Stomach smooth muscle (tissue), 2 donors: Measurements from ENCODE around the gene PAQR4.
A peak's percentile ranks its signal among the peaks of the same experiment; 100 is the strongest.

Experiments
- H3K27ac ChIP-seq: one replicate; pipeline ENCODE4 v1.7.0; 2013; ENCODE audit warnings: mild to moderate bottlenecking, low read length, inconsistent platforms
- H3K27me3 ChIP-seq, 2 donors: one replicate each; pipeline ENCODE4 v1.7.0; 2013; ENCODE audit warnings: low read length in 2 of 2; ENCODE audit not compliant: insufficient read depth in 2 of 2, control insufficient read depth in 1 of 2
- H3K36me3 ChIP-seq, 2 donors: one replicate each; pipeline ENCODE4 v1.7.0; 2013; ENCODE audit warnings: low read length in 2 of 2; ENCODE audit not compliant: control insufficient read depth in 2 of 2, insufficient read depth in 2 of 2
- H3K4me1 ChIP-seq: one replicate; pipeline ENCODE4 v1.7.0; 2013; ENCODE audit warnings: low read length; ENCODE audit not compliant: control insufficient read depth, insufficient read depth
- H3K4me3 ChIP-seq, 2 donors: one replicate each; pipeline ENCODE4 v1.7.0; 2013; ENCODE audit warnings: low read length in 2 of 2
- H3K9ac ChIP-seq, 2 donors: one replicate each; pipeline ENCODE4 v1.7.0; 2013; ENCODE audit warnings: low read length in 2 of 2, mild to moderate bottlenecking in 1 of 2
- H3K9me3 ChIP-seq, 2 donors: one replicate each; pipeline ENCODE4 v1.7.0; 2013; ENCODE audit warnings: low read length in 2 of 2; ENCODE audit not compliant: control insufficient read depth in 2 of 2
- donor health status: healthy.
- donor health status: Pancreatic carcinoma.

Gene PAQR4

GRCh38 chr16:2973093-2973492, 3.9 kb downstream of the PAQR4 start:
- no peak overlapping the region for H3K27ac ChIP-seq
- no peak overlapping the region for H3K9ac ChIP-seq
- H3K27me3 ChIP-seq: peaks cover 11 to 25% of the 10 kb centered on the region in 2 donors
- H3K4me1 ChIP-seq: peaks cover 20% of the 10 kb centered on the region
- H3K4me3 ChIP-seq: no peak overlapping the region
- no peaks in the 10 kb centered on the region for H3K36me3 ChIP-seq
- no peaks in the 10 kb centered on the region for H3K9me3 ChIP-seq

- H3K36me3 ChIP-seq: no peaks in the 10 kb centered on the region
- no peak overlapping the region for H3K27ac ChIP-seq
- H3K27me3 ChIP-seq: peaks cover 5 to 18% of the 10 kb centered on the region in 2 donors
- H3K9me3 ChIP-seq: no peaks in the 10 kb centered on the region
- H3K4me3 ChIP-seq: no peak overlapping the region
- H3K9ac ChIP-seq: no peak overlapping the region
- peaks cover 14% of the 10 kb centered on the region for H3K4me1 ChIP-seq
Observed at GRCh38 chr16:2973605-2974318, 4.6 kb downstream of the PAQR4 start.

DNA sequence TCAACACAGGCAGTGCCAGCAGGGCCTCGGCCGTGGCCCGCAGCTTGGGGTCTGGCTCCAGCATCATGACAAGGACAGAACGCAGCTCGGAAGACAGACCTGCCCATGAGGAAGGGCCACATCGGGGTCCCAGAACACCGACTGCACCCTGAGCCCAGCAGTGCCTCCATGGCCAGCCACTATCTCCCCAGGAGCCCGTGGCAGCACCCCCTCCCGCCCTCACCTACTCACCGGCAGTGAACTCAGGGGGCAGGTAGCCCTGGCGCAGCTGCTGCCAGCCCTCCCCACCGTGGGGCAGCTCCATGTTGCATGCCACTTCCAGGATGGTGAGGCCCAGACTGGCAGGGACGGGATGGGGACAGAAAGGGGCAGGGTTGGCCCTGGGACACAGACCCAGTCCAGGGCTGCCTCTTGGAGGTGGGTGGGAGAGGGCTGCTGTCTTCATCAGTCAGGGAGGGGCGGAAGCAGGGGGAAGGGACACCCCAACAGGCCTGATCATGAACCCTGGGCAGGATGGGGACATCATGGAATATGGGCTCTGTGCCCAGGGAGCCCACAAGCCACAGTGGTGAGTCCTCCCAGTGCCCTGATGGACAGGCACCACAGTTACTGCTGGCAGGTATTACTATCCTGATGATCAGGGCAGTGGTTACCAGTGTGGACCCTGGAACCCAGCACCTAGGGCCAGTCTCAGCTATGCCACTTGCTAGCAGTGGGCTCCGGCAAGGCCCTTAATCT, 5.3 kb downstream of the PAQR4 start:
- no peaks in the 10 kb centered on the region for H3K9me3 ChIP-seq
- peaks cover 8 to 18% of the 10 kb centered on the region in 2 donors for H3K27me3 ChIP-seq
- H3K27ac ChIP-seq: no peak overlapping the region
- no peak overlapping the region for H3K4me3 ChIP-seq
- H3K9ac ChIP-seq: no peak overlapping the region
- H3K4me1 ChIP-seq: peaks cover 10% of the 10 kb centered on the region
- H3K36me3 ChIP-seq: no peaks in the 10 kb centered on the region

- H3K9ac ChIP-seq: no peak overlapping the region
- H3K4me3 ChIP-seq: no peak overlapping the region
- no peaks in the 10 kb centered on the region for H3K36me3 ChIP-seq
- H3K4me1 ChIP-seq: peaks cover 8% of the 10 kb centered on the region
- no peaks in the 10 kb centered on the region for H3K9me3 ChIP-seq
- H3K27ac ChIP-seq: no peak overlapping the region
- H3K27me3 ChIP-seq: peaks cover 9 to 12% of the 10 kb centered on the region in 2 donors
Observed at GRCh38 chr16:2975161-2975795, 6.1 kb downstream of the PAQR4 start.

DNA sequence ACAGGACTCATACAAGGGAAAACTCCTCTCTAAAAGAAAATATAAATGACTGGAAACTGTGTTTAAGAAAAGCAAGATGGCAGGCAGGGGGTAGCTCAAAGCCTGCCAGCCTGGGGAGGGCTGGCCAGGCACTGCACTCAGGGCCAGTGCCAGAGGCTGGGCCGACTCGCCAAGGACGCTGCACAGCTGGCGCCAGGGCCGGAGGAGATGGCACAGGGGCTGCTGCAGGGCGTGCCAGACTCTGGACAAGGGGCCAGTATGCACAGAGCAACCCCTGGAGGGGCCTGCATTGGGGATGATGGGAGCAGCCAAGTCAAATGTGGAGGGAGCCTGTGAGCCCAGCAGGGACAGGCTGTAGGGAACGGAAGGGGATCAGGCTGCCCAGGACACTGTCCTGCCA, 7.1 kb downstream of the PAQR4 start:
- Histone ChIP-seq H3K4me1 (peaks cover 11% of the 10 kb centered on the region), H3K9ac (no peak overlapping the region), H3K36me3 (no peaks in the 10 kb centered on the region), H3K9me3 (no peaks in the 10 kb centered on the region), H3K27me3 (peaks cover 6 to 7% of the 10 kb centered on the region in 2 donors), H3K4me3 (no peak overlapping the region), H3K27ac (no peak overlapping the region)

- Histone ChIP-seq H3K27ac (no peak overlapping the region), H3K27me3 (peaks cover 4 to 7% of the 10 kb centered on the region in 2 donors), H3K36me3 (no peaks in the 10 kb centered on the region), H3K9ac (no peak overlapping the region), H3K4me3 (no peak overlapping the region), H3K4me1 (peaks cover 13% of the 10 kb centered on the region), H3K9me3 (no peaks in the 10 kb centered on the region)
Observed at GRCh38 chr16:2976673-2977072, 7.5 kb downstream of the PAQR4 start.

- no peaks in the 10 kb centered on the region for H3K9me3 ChIP-seq
- H3K4me3 ChIP-seq: no peak overlapping the region
- no peaks in the 10 kb centered on the region for H3K36me3 ChIP-seq
- H3K27me3 ChIP-seq: peaks cover 4 to 5% of the 10 kb centered on the region in 2 donors
- H3K4me1 ChIP-seq: peaks cover 13% of the 10 kb centered on the region
- H3K9ac ChIP-seq: no peak overlapping the region
- no peak overlapping the region for H3K27ac ChIP-seq
Observed at GRCh38 chr16:2977440-2977839, 8.3 kb downstream of the PAQR4 start.

DNA sequence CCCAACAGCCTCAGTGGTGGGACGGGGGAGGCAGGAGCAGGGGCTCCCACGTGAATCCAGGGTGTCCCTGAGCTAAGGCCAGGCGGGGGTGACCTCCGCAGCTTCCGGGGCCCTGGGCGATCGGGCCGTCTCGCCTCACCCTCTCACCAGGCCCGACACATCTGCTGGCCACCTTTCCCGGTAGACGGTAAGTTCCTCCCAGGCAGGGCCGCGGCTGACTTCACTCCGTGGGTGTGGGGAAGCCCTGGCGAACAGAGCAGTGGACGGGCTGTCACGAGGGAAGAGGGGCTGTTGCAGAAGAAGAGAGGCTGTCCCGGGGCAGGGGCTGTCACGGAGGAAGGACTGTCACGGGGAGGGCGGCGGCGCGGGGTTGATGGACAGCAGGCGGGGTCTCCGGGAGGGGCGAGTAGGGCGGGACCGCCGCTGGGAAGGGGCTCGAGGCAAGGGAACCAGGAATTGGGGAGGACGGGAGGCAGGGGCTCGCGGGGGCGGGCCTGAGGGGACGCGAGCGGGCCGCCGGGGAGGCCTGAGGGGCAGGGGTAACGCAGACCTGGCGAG, 10.6 kb downstream of the PAQR4 start:
- H3K36me3 ChIP-seq: no peaks in the 10 kb centered on the region
- H3K4me3 ChIP-seq: peak overlapping the region; percentile 40 to 88
- H3K27me3 ChIP-seq: peaks cover 4 to 5% of the 10 kb centered on the region in 2 donors
- no peaks in the 10 kb centered on the region for H3K9me3 ChIP-seq
- H3K4me1 ChIP-seq: peaks cover 18% of the 10 kb centered on the region
- H3K27ac ChIP-seq: no peak overlapping the region
- H3K9ac ChIP-seq: no peak overlapping the region

GRCh38 chr16:2980227-2981176, 11.4 kb downstream of the PAQR4 start, which contains the start of gene PKMYT1:
PKMYT1 (minus strand) TSS chr16:2980446; CDS start chr16:2979657, 789 bp downstream.
- peaks cover 0 to 5% of the 10 kb centered on the region in 2 donors for H3K27me3 ChIP-seq
- H3K36me3 ChIP-seq: no peaks in the 10 kb centered on the region
- peak within 1 kb of the TSS; percentile 86 to 88 for H3K4me3 ChIP-seq
- no peaks in the 10 kb centered on the region for H3K9me3 ChIP-seq
- H3K27ac ChIP-seq: peak within 1 kb of the TSS; percentile 46
- H3K4me1 ChIP-seq: peaks cover 21% of the 10 kb centered on the region
- peak within 1 kb of the TSS; percentile 89 to 91 for H3K9ac ChIP-seq
